GM21825 (cell line): Measurements from ENCODE around the gene KIF24.
"Not testable (repeated sequence)": the region's sequence is repeated elsewhere in the genome, so short reads cannot be mapped to it uniquely, and the experiment has no call there.

ENCODE experiments used
- ATAC-seq: cut with Tn5 transposase; IDR thresholded peaks from one replicate; pipeline ENCODE4 v1.9.1; 2021; ENCODE audit warnings: mild to moderate bottlenecking, moderate library complexity; ENCODE audit not compliant: unreplicated experiment

Gene KIF24

DNA sequence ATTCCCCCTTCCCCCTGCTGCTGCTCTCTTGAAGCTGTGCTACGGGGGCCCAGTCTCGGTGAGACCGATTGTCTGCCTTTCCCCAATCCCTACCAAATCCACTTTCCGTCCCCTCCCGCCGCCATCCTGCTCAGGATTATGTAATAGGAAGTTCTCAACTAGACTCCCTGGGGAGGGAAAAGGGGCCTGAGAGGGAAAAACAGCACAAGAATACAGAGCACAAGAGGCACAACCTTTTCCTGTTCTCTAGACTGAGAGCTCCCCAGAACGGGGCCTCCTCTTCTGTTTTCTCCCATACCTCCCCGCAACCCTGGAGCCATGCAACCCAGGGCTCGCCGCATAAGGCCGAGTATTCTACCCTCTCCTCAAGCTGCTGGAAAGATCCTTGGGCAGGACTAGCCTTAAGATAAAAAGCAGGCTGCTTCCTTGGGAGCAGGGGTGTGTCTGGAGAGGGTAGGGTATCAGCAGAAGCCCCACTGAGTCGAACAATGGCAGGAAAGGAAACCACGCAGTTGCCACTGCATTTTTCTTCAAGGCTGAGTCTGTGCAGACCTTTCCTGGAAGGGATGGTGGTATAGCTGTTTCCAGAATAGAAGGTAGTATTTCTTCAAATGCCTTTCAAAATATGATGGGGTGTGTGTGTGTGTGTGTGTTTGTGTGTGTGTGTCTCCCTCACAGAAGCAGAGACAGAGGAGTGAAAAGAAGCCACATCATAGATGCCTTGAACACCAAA lies 34.7 kb upstream of the KIF24 start:
- no peak for ATAC-seq

DNA sequence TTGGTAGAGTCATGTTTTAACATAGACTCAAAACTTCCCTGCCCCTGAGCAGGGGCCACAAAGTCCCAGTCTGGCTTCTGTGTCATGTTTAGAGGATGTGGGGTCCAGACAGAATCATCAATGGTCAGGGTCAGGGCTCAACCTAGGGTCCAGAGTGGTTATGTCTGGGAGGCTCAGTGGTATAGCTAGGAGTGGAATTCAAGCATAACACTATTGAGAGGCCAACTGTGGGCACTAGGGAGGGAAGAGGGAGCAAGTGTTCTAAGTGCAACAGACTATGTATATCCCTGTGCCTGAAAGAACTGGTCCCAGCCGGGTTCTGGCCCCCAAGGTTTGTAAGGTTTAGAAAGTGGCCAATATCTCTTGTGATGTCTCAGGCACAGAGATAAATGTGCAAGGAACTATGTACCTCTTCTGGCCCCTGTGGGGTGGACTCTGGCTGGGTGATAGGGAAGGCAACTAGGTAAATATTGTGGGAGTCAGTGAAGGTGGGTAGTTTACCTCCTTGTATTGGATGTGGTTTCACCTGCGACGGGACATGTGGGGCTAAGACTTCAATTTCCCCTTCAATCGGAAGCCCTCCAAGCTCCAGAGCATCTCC lies 33.6 kb upstream of the KIF24 start:
- no peak for ATAC-seq

DNA sequence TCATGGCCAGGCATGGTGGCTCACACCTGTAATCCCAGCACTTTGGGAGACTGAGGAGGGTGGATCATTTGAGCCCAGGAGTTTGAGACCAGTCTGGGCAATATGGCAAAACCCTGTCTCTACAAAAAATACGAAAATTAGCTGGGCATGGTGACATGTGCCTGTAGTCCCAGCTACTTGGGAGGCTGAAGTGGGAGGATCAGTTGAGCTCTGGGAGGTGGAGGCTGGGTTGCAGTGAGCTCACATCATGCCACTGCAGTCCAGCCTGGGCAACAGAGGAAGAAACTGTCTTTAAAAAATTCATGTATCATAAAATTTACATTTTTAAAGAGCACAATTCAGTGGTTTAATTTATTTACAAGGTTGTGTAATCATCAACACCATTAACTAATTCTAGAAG lies 23.9 kb upstream of the KIF24 start:
- ATAC-seq = not testable (repeated sequence)

DNA sequence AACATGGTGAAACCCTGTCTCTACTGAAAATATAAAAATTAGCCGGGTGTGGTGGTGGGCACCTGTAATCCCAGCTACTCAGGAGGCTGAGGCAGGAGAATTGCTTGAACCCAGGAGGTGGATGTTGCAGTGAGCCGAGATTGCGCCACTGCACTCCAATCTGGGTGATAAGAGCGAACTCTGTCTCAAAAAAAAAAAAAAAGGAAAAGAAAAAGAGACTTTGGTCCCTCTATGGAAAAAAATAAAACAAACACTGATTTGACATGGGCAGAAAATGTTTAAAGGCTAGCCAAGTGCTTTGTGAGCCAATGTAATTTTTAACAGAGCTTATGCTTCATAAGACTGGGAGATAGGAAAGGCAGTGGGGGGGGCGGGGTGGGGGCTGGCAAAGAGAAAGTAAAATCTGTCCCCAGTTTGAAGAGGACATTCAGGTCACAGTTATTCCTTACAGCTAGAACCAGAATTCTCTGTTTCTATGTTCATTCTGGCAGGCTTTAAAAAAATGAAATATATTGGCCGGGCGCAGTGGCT lies 23.1 kb upstream of the KIF24 start:
- ATAC-seq = not testable (repeated sequence)

DNA sequence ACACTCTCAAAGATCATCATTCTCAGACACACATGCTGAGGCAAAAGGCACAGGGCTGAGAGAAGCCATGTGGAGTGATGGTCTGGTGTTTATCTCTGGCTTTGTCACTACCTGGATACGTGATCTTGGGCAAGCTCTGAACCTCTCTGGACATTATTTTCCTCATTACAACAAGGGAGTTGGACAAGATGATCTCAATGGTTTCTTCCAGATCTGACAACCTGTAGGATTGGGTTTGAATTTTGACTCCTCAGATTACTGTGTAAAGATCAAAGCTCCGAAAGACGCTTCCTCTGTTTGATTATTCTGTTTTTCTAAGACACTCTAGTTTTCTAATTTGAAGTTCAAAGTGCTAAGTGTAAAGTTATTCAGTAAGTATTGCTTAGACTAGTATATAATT lies 20.3 kb upstream of the KIF24 start:
- no peak for ATAC-seq

DNA sequence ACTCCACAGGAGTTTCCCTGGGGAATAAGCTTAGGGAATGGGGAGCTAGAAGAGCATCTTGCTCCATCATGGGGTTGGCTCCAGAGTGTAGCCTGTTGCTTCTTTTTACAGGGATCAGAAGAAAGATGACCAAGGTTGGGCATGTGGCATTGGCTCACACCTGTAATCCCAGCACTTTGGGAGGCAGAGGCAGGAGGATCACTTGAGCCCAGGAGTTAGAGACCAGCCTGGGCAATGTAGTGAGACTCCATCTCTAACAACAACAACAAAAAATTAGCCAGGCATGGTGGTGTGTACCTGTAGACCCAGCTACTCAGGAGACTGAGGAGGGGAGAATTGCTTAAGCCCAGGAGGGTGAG lies 18.7 kb upstream of the KIF24 start:
- ATAC-seq = no peak

DNA sequence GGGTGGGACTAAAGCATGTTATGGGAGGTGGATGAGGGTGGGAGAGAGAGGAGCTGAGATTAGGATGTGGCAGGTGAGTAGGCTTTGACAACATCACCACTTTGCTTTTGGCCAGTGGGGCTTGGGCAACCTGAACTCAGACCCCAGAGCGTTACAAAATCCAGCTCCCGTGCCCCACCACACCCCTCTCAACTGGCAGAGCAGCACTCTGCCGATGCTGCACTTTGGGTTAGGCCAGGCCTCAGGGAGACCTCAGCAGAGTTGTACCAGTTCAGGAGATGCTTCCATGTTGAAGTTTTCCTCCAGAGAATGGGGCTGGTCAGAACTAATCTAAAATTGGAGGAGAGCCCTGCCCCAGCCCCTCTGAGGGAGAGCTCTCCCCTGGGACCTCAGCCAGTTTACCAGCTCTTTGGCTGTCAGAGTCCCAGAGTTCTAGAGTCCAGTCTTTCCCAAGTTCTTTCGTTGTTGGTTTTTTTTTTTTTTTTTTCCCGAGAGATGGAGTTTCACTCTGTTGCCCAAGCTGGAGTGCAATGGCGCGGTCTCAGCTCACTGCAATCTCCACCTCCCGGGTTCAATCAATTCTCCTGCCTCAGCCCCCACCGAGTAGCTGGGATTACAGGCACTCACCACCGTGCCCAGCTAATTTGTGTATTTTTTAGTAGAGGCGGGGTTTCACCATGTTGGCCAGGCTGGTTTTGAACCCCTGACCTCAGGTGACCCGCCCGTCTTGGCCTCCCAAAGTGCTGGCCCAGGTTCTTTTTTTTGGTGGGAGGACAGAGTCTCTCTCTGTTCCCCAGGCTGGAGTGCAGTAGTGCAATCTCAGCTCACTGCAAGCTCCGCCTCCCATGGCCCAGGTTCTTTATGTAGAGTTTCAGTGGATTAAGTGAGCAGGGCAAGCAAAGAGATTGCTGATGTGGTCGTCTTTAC lies 18.1 kb upstream of the KIF24 start:
- ATAC-seq = no peak

DNA sequence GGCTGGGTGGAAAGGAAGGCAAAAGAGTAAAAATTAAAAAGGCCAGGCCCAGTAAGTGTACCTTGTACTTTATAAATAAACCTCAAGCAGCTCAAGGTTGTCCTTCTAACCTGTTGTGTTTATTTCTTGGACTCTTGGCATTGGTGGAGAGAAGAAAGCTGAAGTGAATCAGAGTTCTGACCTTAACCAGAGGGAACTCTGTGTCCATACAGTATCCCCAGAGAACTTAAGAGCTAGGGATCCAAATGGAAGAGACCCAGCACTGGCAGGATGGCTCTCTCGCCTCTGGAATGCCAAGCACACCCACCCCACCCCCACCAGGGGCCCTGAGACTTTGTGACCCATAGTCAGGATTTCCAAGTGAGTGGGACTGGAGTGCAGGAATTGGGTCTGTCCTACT lies 14.5 kb upstream of the KIF24 start:
- no peak for ATAC-seq

DNA sequence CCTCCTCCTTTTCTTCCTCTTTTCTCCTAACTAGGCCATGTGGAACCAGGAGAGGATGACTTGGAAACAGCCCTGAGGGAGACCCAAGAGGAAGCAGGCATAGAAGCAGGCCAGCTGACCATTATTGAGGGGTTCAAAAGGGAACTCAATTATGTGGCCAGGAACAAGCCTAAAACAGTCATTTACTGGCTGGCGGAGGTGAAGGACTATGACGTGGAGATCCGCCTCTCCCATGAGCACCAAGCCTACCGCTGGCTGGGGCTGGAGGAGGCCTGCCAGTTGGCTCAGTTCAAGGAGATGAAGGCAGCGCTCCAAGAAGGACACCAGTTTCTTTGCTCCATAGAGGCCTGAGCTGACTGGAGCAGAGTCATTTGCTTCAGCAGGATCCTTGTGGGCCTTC lies 14.0 kb upstream of the KIF24 start:
- no peak for ATAC-seq

DNA sequence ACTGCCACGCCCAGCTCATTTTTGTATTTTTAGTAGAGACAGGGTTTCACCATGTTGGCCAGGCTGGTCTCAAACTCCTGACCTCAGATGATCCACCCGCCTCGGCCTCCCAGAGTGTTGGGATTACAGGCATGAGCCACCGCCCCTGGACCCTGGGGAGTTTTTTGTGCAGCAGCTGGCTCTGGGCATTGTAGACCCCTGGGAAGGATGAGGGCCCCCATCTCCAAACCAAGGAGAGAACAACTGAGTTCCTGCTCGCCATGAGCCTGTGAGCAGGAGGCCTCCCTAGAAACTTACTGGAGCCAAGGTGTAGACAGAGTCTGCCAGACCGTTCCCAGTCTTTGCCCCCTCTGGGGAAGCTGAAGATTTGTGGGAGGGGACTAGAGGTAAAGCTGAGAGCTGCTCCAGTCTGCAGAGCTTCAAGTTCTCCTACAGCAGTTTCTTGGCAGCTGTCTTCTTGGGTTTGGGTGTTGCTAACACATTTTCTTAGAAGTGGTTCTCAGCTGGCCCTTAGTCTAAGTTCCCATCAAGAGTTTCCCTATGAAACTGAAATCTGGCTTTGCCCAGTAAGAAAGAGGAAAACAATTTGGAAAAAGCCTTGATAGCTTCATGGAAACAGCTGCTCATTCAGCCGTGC lies 12.7 kb upstream of the KIF24 start:
- ATAC-seq = no peak

DNA sequence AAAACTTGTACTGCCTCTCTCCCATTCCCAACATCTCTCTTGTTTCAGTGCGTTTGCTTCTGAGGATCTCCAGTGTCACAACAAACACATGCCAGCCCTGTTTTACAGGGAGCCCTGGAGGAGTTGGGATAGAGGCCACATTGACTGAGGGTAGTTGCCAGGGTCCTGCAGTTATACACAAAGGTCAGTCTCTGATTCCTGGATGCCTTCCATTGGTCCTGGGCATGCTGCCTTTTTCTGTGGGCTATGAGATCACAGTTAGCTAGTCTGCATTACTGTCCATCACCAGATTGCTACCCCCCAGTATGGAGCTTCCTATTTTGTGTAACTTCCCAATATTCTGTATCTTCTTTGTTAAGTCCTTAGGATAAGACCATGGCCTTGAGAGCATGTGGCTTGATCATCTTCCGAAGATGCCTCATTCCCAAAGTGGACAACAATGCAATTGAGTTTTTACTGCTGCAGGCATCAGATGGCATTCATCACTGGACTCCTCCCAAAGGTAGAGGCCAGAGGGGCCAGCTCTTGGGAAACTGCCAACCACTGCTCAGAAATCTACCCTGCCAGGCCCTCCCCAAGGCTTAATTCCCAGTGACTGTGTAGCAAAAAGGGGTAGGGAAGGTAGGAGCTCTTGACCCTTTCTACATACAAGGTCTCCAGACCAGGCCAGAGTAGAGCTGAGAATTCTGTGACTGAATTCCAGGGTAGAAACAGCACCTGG lies 9.8 kb upstream of the KIF24 start:
- ATAC-seq = no peak

DNA sequence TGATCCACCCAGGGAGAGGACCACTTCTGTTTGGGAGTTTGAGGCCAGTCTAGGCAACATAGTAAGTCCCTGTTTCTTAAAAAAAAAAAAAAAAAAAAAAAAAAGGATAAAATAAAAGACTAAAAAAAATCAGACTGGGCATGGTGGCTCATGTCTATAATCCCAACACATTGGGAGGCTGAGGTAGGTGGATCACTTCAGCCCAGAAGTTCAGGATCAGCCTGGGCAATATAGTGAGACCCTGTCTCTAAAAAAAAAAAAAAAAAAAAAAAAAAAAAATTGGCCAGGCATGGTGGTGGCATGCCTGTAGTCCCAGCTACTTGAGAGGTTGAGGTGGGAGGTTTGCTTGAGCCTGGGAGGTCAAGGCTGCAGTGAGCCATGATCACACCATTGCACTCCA lies 9.0 kb upstream of the KIF24 start:
- ATAC-seq = not testable (repeated sequence)

DNA sequence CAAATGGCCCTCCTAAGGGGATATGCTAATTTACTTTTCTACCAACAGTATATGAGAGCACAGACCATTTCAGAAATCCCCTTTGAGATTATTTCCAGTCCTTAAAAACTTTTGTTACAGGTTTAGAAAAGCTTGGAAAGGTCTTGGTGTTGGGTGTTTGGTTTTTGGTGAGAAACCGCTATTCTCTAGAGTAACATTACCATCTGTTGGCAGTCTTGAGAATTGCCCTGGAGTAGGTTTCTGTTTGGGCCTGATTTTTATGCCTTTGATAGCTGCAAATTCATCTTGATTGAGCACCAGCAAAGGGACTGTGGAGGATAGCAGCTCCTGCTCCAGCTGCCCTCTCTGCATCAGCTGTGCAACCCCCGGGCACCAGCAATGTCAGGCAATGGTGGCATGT lies 8.3 kb upstream of the KIF24 start:
- ATAC-seq = no peak

DNA sequence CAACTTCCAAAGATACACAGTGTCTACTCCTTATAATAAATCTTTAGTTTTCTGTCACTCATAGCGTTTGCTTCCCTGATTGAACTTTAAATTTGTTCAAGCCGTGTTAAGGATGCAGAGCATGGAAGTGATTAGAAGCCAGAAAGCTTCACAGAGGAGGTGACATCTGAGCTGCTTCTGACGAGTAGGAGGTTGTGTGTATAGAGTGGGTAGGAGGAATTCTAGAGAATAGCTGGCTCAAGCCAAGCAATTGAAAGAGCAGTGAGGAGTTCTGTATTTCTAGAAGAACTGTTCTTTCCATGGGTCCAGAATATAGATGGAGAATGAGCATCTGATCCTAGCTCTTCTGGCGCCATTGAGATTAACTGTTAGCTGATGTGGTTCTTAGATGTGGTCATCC lies 6.3 kb upstream of the KIF24 start:
- ATAC-seq = no peak

DNA sequence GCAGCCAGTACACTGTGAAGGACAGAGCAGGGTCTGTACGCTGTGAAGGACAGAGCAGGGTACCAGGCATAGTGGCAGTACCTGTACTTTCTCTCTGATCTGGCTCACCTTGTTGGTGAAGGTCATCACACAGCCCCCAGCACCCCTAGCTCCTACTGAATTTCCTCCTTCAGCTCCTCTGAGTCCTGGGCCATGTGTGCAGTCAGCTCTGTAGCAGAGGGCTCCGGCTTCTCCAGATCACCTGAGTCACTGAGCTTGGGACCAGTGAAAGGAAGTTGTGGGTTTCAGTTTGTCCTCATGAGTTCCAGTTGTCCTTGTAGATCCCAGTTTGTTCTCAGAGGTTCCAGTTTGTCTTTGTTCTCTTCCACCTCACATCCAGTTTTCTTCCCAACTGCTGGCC lies 5.8 kb upstream of the KIF24 start:
- ATAC-seq = no peak

DNA sequence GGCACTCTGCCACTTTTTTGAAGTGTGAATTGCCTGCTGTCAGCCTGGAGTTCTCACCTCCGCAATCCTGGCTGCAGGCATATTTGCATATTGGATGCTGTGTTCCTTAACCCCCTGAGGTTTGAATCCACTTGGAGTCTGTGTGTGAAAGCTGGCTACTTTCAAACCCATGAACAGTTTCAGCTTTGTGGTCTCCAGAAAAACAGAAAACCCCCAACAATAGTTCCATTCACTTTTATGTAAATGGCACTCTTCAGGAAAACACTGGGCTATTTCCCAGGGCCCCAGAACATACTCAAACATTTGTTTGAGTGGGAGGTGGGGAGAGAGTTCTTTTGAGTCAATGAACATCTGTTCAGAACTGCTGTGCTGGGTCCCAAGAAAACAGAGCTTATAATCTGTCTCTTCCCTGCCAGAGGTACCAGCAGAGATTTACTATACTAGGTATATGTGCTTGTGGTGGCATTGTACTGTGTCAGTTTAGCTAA lies 5.3 kb upstream of the KIF24 start:
- ATAC-seq = no peak

DNA sequence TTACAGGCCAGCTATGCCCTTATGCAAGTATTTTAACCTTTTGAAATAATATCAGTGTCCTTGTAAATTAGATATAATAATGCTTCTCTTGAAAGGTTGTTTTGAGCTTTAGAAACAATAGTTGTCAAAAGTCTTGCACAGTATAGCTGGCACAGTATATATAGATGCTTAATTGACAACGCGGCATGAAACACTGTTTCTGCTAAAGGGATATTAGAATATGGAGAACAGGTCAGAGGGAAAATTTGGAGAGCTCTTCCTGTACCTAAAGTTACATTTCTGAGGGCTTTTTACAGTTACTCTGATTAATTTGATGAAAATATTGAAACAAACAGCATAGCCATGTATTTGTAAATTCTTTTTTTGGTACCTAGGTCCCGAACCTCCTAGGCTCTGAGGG lies 4.8 kb upstream of the KIF24 start:
- ATAC-seq = no peak

DNA sequence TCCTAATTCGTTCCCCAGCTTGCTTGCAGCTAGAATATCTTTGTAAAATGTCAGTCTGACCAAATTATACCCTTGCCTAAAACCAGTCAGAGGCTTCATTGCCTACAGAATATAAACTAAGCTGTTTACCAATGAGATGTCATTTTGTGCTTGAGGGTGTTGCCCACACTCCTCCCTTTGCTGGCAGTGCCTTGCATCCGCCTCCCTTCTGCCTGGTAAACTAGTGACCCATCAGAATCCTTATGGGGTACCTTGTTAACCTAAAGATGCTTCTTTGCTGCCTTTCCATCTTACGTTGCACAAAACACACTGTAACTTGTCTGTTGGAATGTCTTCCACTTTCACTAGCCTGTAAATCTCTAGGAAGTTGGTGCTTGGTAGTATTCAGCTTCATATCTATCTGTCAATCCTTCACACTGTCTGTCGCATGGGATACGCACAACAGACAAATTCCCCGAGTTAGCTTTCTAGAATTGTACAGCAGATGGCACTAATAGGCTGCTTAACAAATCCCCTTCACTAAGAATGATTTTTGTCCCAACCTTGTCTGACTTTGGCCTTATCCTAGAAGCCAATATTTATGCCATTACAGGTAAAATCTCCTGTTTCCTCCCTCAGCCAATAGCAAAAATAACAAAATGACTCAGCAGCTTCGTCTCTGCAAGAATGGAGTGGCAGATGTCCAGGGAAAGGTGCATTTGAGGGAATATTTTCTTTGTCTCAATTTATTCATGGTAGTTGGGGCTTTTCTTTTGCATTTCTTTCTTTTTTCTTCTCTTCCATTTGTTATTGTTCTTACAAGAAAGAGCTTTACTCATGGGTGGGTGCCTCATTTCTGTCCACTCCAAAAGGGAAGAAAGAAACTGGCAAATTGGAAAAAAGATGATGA lies 3.3 kb upstream of the KIF24 start:
- no peak for ATAC-seq

DNA sequence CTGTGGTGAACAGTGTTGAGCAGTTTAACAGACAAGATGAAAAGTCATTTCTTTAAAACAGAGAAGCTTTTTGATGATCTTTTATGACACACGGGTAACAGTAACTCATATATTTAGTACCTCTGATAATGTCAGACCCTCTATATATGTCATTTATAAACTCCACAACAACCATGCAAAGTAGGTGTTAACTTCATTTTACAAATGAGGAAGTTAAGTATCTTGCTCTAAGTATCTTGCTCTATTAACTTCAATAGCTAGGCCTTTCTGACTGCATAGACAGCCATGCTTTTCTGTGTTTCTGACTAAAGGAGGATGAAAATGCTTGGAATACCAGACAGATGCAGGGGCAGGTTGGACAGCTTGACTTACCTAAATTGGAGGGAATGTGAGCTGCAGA lies 2.1 kb upstream of the KIF24 start:
- ATAC-seq = no peak
